GM23248 (cell line): Measurements from ENCODE around the gene QSOX2. TPM values are rescaled to one million over a fixed set of nuclear protein-coding genes. Genes with fewer than 3 reads are reported as not detected.

ENCODE experiments used
- DNase-seq: peaks from one replicate; pipeline ENCODE4 v3.0.0-alpha.2; 2015
- H2AFZ ChIP-seq: fragments of 200-600 bp; sonication (generic); 2 replicates; pipeline ENCODE4 v1.6.1; 2016; ENCODE audit warnings: antibody characterized with exemption
- H3F3A ChIP-seq: fragments of 200-600 bp; sonication (generic); 2 replicates; pipeline ENCODE4 v1.6.1; 2016; ENCODE audit warnings: mild to moderate bottlenecking, antibody characterized with exemption, mixed run types; ENCODE audit not compliant: insufficient read depth
- H3K27ac ChIP-seq: fragments of 200-600 bp; sonication (generic); 2 replicates; pipeline ENCODE4 v1.5.1; 2016; ENCODE audit warnings: mild to moderate bottlenecking
- H3K27me3 ChIP-seq: fragments of 200-600 bp; sonication (generic); replicated peaks from 2 replicates; pipeline ENCODE4 v1.6.1; 2016; ENCODE audit warnings: mild to moderate bottlenecking; ENCODE audit not compliant: insufficient read depth
- H3K36me3 ChIP-seq: fragments of 200-600 bp; sonication (generic); 2 replicates; pipeline ENCODE4 v1.6.1; 2016; ENCODE audit warnings: low read depth, mild to moderate bottlenecking
- H3K4me1 ChIP-seq: fragments of 200-600 bp; sonication (generic); 2 replicates; pipeline ENCODE4 v1.6.1; 2016; ENCODE audit warnings: mild to moderate bottlenecking; ENCODE audit not compliant: insufficient read depth
- H3K4me2 ChIP-seq: fragments of 200-600 bp; sonication (generic); one replicate; pipeline ENCODE4 v1.6.1; 2016; ENCODE audit warnings: mild to moderate bottlenecking; ENCODE audit not compliant: unreplicated experiment
- H3K4me3 ChIP-seq: fragments of 200-600 bp; sonication (generic); 2 replicates; pipeline ENCODE4 v1.5.1; 2016; ENCODE audit warnings: mild to moderate bottlenecking
- H3K79me2 ChIP-seq: fragments of 200-600 bp; sonication (generic); 2 replicates; pipeline ENCODE4 v1.6.1; 2016; ENCODE audit warnings: mild to moderate bottlenecking; ENCODE audit not compliant: insufficient read depth
- H3K9ac ChIP-seq: fragments of 200-600 bp; sonication (generic); 2 replicates; pipeline ENCODE4 v1.6.1; 2016; ENCODE audit warnings: mild to moderate bottlenecking
- H3K9me2 ChIP-seq: fragments of 200-600 bp; sonication (generic); 2 replicates; pipeline ENCODE4 v1.6.1; 2016; ENCODE audit warnings: mixed run types, mild to moderate bottlenecking, moderate library complexity; ENCODE audit not compliant: insufficient read depth
- H3K9me3 ChIP-seq: fragments of 200-600 bp; sonication (generic); one replicate; pipeline ENCODE4 v1.6.1; 2017; ENCODE audit warnings: low read depth
- H4K20me1 ChIP-seq: fragments of 200-600 bp; sonication (generic); 2 replicates; pipeline ENCODE4 v1.6.0; 2016; ENCODE audit not compliant: insufficient read depth
- EZH2 ChIP-seq: fragments of 200-600 bp; sonication (generic); IDR thresholded peaks from 2 replicates; pipeline ENCODE4 v1.6.1; 2018; ENCODE audit warnings: antibody characterized with exemption, mild to moderate bottlenecking; ENCODE audit not compliant: insufficient read depth, poor library complexity, severe bottlenecking
- EZH2phosphoT487 ChIP-seq: fragments of 200-600 bp; sonication (generic); IDR thresholded peaks from 2 replicates; pipeline ENCODE4 v1.6.1; 2018; ENCODE audit warnings: antibody characterized with exemption, moderate library complexity, mild to moderate bottlenecking, low read depth; ENCODE audit not compliant: insufficient read depth
- WGBS, 2 experiments: methylation state at CpG; one replicate each; pipeline ENCODE4 v1.1.6; 2015 to 2017; ENCODE audit warnings: low lambda C conversion rate in 2 of 2, low coverage in 1 of 2; ENCODE audit errors: missing lambda C conversion rate in 2 of 2; 5-methylcytosine and 5-hydroxymethylcytosine counted together
- in situ Hi-C: fragments of 300-500 bp; cut with MboI; formaldehyde crosslinking; loops from 2 replicates; pipeline ENCODE4 v1.15.0; 2020
- polyA plus RNA-seq: library from polyadenylated mRNA; unstranded; fragments of >200 nt; fragmentation: Nextera tagmentation; extraction: Ambion mirVana; gene quantifications from 2 replicates; pipeline ENCODE4 v1.2.1, GENCODE V29; 2016
- total RNA-seq: library from RNA; depleted of rRNA; stranded (reverse); fragments of >200 nt; shearing (Covaris generic); gene quantifications from 2 replicates; pipeline ENCODE4 v1.2.3, GENCODE V29; 2014; rRNA removed

Gene QSOX2, protein sequence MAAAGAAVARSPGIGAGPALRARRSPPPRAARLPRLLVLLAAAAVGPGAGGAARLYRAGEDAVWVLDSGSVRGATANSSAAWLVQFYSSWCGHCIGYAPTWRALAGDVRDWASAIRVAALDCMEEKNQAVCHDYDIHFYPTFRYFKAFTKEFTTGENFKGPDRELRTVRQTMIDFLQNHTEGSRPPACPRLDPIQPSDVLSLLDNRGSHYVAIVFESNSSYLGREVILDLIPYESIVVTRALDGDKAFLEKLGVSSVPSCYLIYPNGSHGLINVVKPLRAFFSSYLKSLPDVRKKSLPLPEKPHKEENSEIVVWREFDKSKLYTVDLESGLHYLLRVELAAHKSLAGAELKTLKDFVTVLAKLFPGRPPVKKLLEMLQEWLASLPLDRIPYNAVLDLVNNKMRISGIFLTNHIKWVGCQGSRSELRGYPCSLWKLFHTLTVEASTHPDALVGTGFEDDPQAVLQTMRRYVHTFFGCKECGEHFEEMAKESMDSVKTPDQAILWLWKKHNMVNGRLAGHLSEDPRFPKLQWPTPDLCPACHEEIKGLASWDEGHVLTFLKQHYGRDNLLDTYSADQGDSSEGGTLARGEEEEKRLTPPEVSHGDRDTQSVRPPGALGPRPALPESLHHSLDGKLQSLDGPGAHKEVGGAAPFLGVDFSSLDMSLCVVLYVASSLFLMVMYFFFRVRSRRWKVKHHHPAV
- total RNA-seq (11.7 and 16.4 TPM in 2 replicates), polyA plus RNA-seq (1.7 and 1.9 TPM in 2 replicates)

DNA sequence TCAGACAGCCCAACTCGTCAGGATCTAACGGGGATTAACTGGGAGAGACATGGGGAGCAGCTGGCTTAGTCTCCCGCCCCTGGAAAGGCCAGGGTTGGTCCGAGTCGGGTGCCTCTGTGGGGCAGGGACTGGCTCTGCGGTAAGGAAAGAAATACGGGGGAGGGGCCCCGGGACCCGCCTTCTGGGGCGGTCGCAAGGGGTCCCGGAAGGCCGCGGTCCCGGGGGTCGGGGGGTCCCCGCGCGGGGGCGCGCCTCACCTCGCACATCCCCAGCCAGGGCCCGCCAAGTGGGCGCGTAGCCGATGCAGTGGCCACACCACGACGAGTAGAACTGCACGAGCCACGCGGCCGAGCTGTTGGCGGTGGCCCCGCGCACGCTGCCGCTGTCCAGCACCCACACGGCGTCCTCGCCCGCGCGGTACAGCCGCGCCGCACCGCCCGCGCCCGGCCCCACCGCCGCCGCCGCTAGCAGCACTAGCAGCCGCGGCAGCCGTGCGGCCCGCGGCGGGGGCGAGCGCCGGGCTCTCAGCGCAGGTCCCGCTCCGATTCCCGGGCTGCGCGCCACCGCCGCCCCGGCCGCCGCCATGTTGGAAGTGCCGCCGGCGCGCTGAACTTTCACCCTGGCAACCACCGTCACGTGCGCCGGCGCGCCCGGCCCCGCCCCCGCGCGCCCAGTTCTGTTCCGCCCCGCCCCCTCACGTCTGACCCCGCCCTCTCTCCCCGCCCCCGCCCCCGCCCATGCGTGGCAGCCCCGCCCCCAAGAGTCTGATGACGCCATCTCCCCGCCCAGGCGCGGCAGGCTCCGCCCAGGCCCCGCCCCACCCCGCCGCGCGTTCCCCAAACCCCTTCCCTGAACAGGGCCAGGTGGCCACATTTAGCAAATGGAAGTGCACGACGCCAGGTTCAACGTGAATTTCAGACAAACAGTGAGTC is at the start of gene QSOX2:
TSS of gene QSOX2 (minus strand) at position 594 of the 932 bp plus-strand sequence. CDS start at position 585, 9 bp downstream.
- Histone ChIP-seq H3K4me1 (peaks cover 11% of the 10 kb centered on the region), H3K9me2 (no peaks in the 10 kb centered on the region), H3K36me3 (no peaks in the 10 kb centered on the region), H3K27ac (no peak within 1 kb of the TSS), H3K4me3 (peak within 1 kb of the TSS; percentile 96), H3K9me3 (no peaks in the 10 kb centered on the region), H3K79me2 (peaks cover 48% of the 10 kb centered on the region), H3K9ac (peak within 1 kb of the TSS; percentile 77), H3F3A (no peaks in the 10 kb centered on the region), H3K4me2 (peak within 1 kb of the TSS; percentile 96), H2AFZ (peak within 1 kb of the TSS; percentile 79), H4K20me1 (no peaks in the 10 kb centered on the region), H3K27me3 (peaks cover 12% of the 10 kb centered on the region)
- in situ Hi-C loops = no loop called here
- no peak for TF ChIP-seq EZH2phosphoT487
- TF ChIP-seq EZH2 = no peak
- peak; percentile 90 for DNase-seq
- 1 to 3% methylated on average over 26 to 63 of the region's 112 CpGs for WGBS, 2 experiments

DNA sequence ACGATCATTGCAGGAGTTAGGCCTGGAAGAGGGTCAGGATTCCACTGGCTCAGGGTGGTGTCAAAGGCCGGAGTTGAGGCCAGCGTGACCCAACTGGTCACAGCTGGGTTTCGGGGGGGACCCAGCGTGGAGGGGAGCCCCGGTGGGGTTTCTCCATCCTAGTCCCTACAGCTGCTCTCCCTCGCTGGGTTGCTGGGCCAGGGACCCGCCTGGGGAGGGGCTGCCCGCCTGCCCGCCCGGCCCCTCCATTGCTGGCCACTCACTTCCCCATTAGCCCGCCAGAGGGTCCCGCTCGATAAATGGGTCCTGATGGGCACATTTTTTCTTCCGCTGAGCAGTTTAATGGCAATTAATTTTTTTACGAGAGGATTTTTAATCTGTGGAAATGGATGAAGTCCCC is 49.4 kb upstream of the QSOX2 start:
- in situ Hi-C loops = no loop called here
- no peaks in the 10 kb centered on the region for H4K20me1 ChIP-seq
- WGBS, 2 experiments = 78 to 79% methylated on average over 15 to 16 of the region's 16 CpGs
- peaks cover 16% of the 10 kb centered on the region; the same call in 1 of the 2 replicates for H3K27me3 ChIP-seq
- no peak overlapping the region for H3K4me2 ChIP-seq
- no peaks in the 10 kb centered on the region for H3K79me2 ChIP-seq
- H3K27ac ChIP-seq = no peak overlapping the region
- H3K9me2 ChIP-seq = no peaks in the 10 kb centered on the region
- no peaks in the 10 kb centered on the region for H3K4me1 ChIP-seq
- no peak overlapping the region for H3K4me3 ChIP-seq
- H3K9ac ChIP-seq = no peak overlapping the region
- H2AFZ ChIP-seq = no peak overlapping the region
- no peaks in the 10 kb centered on the region for H3K36me3 ChIP-seq
- TF ChIP-seq EZH2 (no peak), EZH2phosphoT487 (no peak)
- no peaks in the 10 kb centered on the region for H3K9me3 ChIP-seq
- DNase-seq = no peak
- H3F3A ChIP-seq = peaks cover 4% of the 10 kb centered on the region; the same call in 1 of the 2 replicates

DNA sequence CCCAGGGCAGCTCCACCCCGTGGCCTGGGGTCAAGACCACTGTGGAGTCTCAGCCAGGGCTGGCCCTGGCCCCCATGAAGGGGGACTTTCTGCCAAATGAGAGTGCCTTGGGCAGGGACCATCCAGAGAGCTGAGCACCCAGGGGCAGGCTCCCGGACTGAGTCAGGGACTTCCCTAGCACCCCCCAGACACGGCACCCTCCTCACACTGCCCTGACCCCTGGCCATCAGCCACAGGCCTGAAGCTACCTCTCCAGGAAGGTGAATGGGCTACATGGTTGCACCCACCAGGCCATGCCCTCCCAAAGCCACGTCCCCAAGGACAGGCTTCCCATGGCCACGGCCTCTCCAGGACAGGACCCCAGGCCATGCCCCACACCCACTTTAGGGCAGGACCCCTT is 48.8 kb upstream of the QSOX2 start:
- TF ChIP-seq EZH2phosphoT487 = no peak
- no peak for TF ChIP-seq EZH2
- no peak overlapping the region for H3K27ac ChIP-seq
- H3K27me3 ChIP-seq = peaks cover 16% of the 10 kb centered on the region; the same call in 1 of the 2 replicates
- in situ Hi-C loops = no loop called here
- no peaks in the 10 kb centered on the region for H3K36me3 ChIP-seq
- H3K9ac ChIP-seq = no peak overlapping the region
- H3K4me3 ChIP-seq = no peak overlapping the region
- DNase-seq = no peak
- no peak overlapping the region for H3K4me2 ChIP-seq
- H2AFZ ChIP-seq = no peak overlapping the region
- no peaks in the 10 kb centered on the region for H4K20me1 ChIP-seq
- H3K4me1 ChIP-seq = no peaks in the 10 kb centered on the region
- H3K9me3 ChIP-seq = no peaks in the 10 kb centered on the region
- H3F3A ChIP-seq = peaks cover 4% of the 10 kb centered on the region; the same call in 1 of the 2 replicates
- H3K9me2 ChIP-seq = no peaks in the 10 kb centered on the region
- no peaks in the 10 kb centered on the region for H3K79me2 ChIP-seq
- 29 to 47% methylated on average over 5 of the region's 5 CpGs for WGBS, 2 experiments
